IPS-18a (cell line): Measurements from ENCODE around the gene MAGIX.
"Not testable (repeated sequence)": the region's sequence is repeated elsewhere in the genome, so short reads cannot be mapped to it uniquely, and the experiment has no call there.

Experiments used
- H3K27ac ChIP-seq: one replicate; pipeline ENCODE4 v1.5.1; 2013; ENCODE audit warnings: low read length
- H3K27me3 ChIP-seq: one replicate; pipeline ENCODE4 v1.6.1; 2013; ENCODE audit warnings: mild to moderate bottlenecking, low read length; ENCODE audit not compliant: control insufficient read depth, insufficient read depth
- H3K36me3 ChIP-seq: one replicate; pipeline ENCODE4 v1.6.1; 2013; ENCODE audit warnings: low read depth, low read length; ENCODE audit not compliant: control insufficient read depth
- H3K4me1 ChIP-seq: one replicate; pipeline ENCODE4 v1.6.1; 2013; ENCODE audit warnings: low read depth, low read length; ENCODE audit not compliant: control insufficient read depth
- H3K4me3 ChIP-seq: one replicate; pipeline ENCODE4 v1.5.1; 2013; ENCODE audit warnings: low read length
- H3K9ac ChIP-seq: one replicate; pipeline ENCODE4 v1.6.1; 2013; ENCODE audit warnings: mild to moderate bottlenecking, low read length, moderate library complexity
- H3K9me3 ChIP-seq: one replicate; pipeline ENCODE4 v1.6.1; 2013; ENCODE audit warnings: low read depth, low read length; ENCODE audit not compliant: control insufficient read depth

Gene MAGIX

GRCh38 chrX:49161632-49162031, 926 bp upstream of the MAGIX start:
- no peaks in the 10 kb centered on the region for H3K36me3 ChIP-seq
- H3K4me3 ChIP-seq, result no peak overlapping the region
- no peaks in the 10 kb centered on the region for H3K4me1 ChIP-seq
- H3K27me3 ChIP-seq, result peaks cover 27% of the 10 kb centered on the region
- H3K27ac ChIP-seq, result no peak overlapping the region
- H3K9me3 ChIP-seq, result no peaks in the 10 kb centered on the region
- H3K9ac ChIP-seq, result no peak overlapping the region

- peak overlapping the region; percentile 65 for H3K4me3 ChIP-seq
- H3K9me3 ChIP-seq, result no peaks in the 10 kb centered on the region
- peaks cover 6% of the 10 kb centered on the region for H3K4me1 ChIP-seq
- no peaks in the 10 kb centered on the region for H3K36me3 ChIP-seq
- peaks cover 26% of the 10 kb centered on the region for H3K27me3 ChIP-seq
- no peak overlapping the region for H3K27ac ChIP-seq
- H3K9ac ChIP-seq, result peak overlapping the region; percentile 42
Measured at GRCh38 chrX:49163555-49164419, 1.2 kb downstream of the MAGIX start.

- Histone ChIP-seq H3K27me3 (peaks cover 22% of the 10 kb centered on the region), H3K27ac (no peak overlapping the region), H3K9me3 (no peaks in the 10 kb centered on the region), H3K4me3 (no peak overlapping the region), H3K36me3 (no peaks in the 10 kb centered on the region), H3K4me1 (peaks cover 6% of the 10 kb centered on the region), H3K9ac (no peak overlapping the region)
Measured at GRCh38 chrX:49164589-49165360, 2.2 kb downstream of the MAGIX start.

- peaks cover 6% of the 10 kb centered on the region for H3K4me1 ChIP-seq
- no peaks in the 10 kb centered on the region for H3K36me3 ChIP-seq
- H3K27me3 ChIP-seq, result peaks cover 27% of the 10 kb centered on the region
- H3K4me3 ChIP-seq, result peak overlapping the region; percentile 52
- no peaks in the 10 kb centered on the region for H3K9me3 ChIP-seq
- no peak overlapping the region for H3K27ac ChIP-seq
- no peak overlapping the region for H3K9ac ChIP-seq
Measured at GRCh38 chrX:49165901-49166881, 3.6 kb downstream of the MAGIX start.

GRCh38 chrX:49166914-49167739, 4.6 kb downstream of the MAGIX start:
- Histone ChIP-seq H3K9ac (no peak overlapping the region), H3K27me3 (peaks cover 29% of the 10 kb centered on the region), H3K36me3 (no peaks in the 10 kb centered on the region), H3K4me3 (peak overlapping the region; percentile 52), H3K4me1 (peaks cover 6% of the 10 kb centered on the region), H3K9me3 (no peaks in the 10 kb centered on the region), H3K27ac (no peak overlapping the region)

- Histone ChIP-seq H3K36me3 (no peaks in the 10 kb centered on the region), H3K27ac (no peak overlapping the region), H3K4me1 (peaks cover 6% of the 10 kb centered on the region), H3K9me3 (no peaks in the 10 kb centered on the region), H3K27me3 (peaks cover 29% of the 10 kb centered on the region), H3K9ac (no peak overlapping the region), H3K4me3 (peak overlapping the region; percentile 52)
Measured at GRCh38 chrX:49167740-49168108, 5.2 kb downstream of the MAGIX start.

GRCh38 chrX:49171752-49172279, 9.3 kb downstream of the MAGIX start, which contains the start of gene PLP2:
PLP2 (plus strand) TSS chrX:49171898; CDS start chrX:49172001, 103 bp downstream.
- Histone ChIP-seq H3K9me3 (no peaks in the 10 kb centered on the region), H3K27me3 (peaks cover 27% of the 10 kb centered on the region), H3K4me3 (peak within 1 kb of the TSS; percentile 41), H3K9ac (no peak within 1 kb of the TSS), H3K36me3 (no peaks in the 10 kb centered on the region), H3K4me1 (peaks cover 6% of the 10 kb centered on the region), H3K27ac (no peak within 1 kb of the TSS)

- Histone ChIP-seq H3K27me3 (peaks cover 27% of the 10 kb centered on the region), H3K36me3 (no peaks in the 10 kb centered on the region), H3K4me1 (peaks cover 6% of the 10 kb centered on the region), H3K9ac (no peak overlapping the region), H3K27ac (no peak overlapping the region), H3K9me3 (no peaks in the 10 kb centered on the region), H3K4me3 (peak overlapping the region; percentile 41)
Measured at GRCh38 chrX:49172280-49172780, 9.8 kb downstream of the MAGIX start.

GRCh38 chrX:49173544-49173943, 11.0 kb downstream of the MAGIX start:
- H3K4me3 ChIP-seq, H3K4me1 ChIP-seq, H3K9me3 ChIP-seq, H3K36me3 ChIP-seq, H3K27ac ChIP-seq, H3K9ac ChIP-seq: not testable (repeated sequence)
- H3K27me3 ChIP-seq, result peaks cover 27% of the 10 kb centered on the region

- no peak overlapping the region for H3K9ac ChIP-seq
- H3K27me3 ChIP-seq, result peaks cover 27% of the 10 kb centered on the region
- no peak overlapping the region for H3K4me3 ChIP-seq
- H3K27ac ChIP-seq, result no peak overlapping the region
- H3K36me3 ChIP-seq, result peaks cover 5% of the 10 kb centered on the region
- no peaks in the 10 kb centered on the region for H3K4me1 ChIP-seq
- H3K9me3 ChIP-seq, result peaks cover 4% of the 10 kb centered on the region
Measured at GRCh38 chrX:49174723-49175122, 12.2 kb downstream of the MAGIX start.
